NCI-H524 treated with DMSO at 0.1 percent for 48 hours (cell line): Measurements from ENCODE around the gene TRIM15.
"Not testable (repeated sequence)": the region's sequence is repeated elsewhere in the genome, so short reads cannot be mapped to it uniquely, and the experiment has no call there.

ENCODE experiments used
- DNase-seq: peaks from one replicate; lab custom pipeline; 2025; lab: John Stamatoyannopoulos, UW

Gene TRIM15

GRCh38 chr6:30162265-30163089 is 869 bp upstream of the TRIM15 start:
- DNase-seq: no peak

GRCh38 chr6:30163918-30164654 is 740 bp downstream of the TRIM15 start:
- DNase-seq: no peak

GRCh38 chr6:30164714-30165113 is 1.4 kb downstream of the TRIM15 start:
- no peak for DNase-seq

- not testable (repeated sequence) for DNase-seq
These were observed 1.9 kb downstream of the TRIM15 start for GRCh38 chr6:30165238-30165637.

GRCh38 chr6:30167101-30167500 is 3.8 kb downstream of the TRIM15 start:
- no peak for DNase-seq

GRCh38 chr6:30168741-30169140 is 5.4 kb downstream of the TRIM15 start:
- no peak for DNase-seq

GRCh38 chr6:30169658-30170614 is 6.6 kb downstream of the TRIM15 start:
- no peak for DNase-seq

GRCh38 chr6:30171677-30172471 is 8.5 kb downstream of the TRIM15 start:
- DNase-seq: peak; percentile 61

GRCh38 chr6:30172681-30173080 is 9.3 kb downstream of the TRIM15 start:
- no peak for DNase-seq

GRCh38 chr6:30175765-30176164 is 12.4 kb downstream of the TRIM15 start:
- no peak for DNase-seq

- no peak for DNase-seq
These were observed 15.5 kb downstream of the TRIM15 start for GRCh38 chr6:30178837-30179236.

- DNase-seq: no peak
These were observed 16.8 kb downstream of the TRIM15 start for GRCh38 chr6:30180145-30180544.

- no peak for DNase-seq
These were observed 21.2 kb downstream of the TRIM15 start for GRCh38 chr6:30184417-30185031.

GRCh38 chr6:30185846-30186484 is 22.6 kb downstream of the TRIM15 start:
- no peak for DNase-seq

GRCh38 chr6:30188541-30188940 is 25.2 kb downstream of the TRIM15 start:
- no peak for DNase-seq

- DNase-seq: no peak
These were observed 28.7 kb downstream of the TRIM15 start for GRCh38 chr6:30192076-30192475.

GRCh38 chr6:30194797-30195690 is 31.7 kb downstream of the TRIM15 start:
- DNase-seq: no peak

GRCh38 chr6:30195951-30196350 is 32.6 kb downstream of the TRIM15 start:
- DNase-seq: no peak

GRCh38 chr6:30196376-30196775 is 33.0 kb downstream of the TRIM15 start:
- no peak for DNase-seq
